LNCaP clone FGC (cell line): ENCODE measurements around the gene NEK9.

Source experiments
- DNase-seq: peaks from one replicate; pipeline ENCODE4 v3.0.0-alpha.2; 2011; ENCODE audit warnings: low read depth
- H3K4me3 ChIP-seq: 2 replicates; pipeline ENCODE4 v1.5.1; 2011; ENCODE audit warnings: mild to moderate bottlenecking, low read depth, low read length, control low read depth
- CTCF ChIP-seq: IDR thresholded peaks from 2 replicates; pipeline ENCODE4 v1.5.1; 2012; ENCODE audit warnings: mild to moderate bottlenecking; ENCODE audit not compliant: control insufficient read depth, insufficient read depth; ENCODE audit errors: extremely low read depth

NEK9 gene

DNA sequence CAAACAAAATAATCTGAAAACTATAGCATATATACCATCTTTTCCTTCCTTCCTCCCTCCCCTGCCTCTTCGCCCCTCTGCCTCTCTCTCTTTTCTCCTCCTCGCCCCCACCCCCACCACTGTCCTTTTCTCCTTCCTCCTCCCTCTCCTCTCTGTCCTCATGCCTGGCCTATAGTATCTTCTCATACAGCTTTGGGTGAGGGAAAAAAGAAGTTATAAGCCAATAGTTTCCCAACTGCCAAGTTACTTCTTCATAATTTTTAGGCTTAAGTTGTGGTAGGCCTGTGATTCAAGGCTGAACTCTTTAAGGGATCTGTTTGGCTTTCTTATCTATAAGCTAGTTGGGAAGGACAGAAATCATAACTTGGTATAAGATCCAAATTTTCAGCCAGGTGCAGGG lies 40.5 kb upstream of the NEK9 start:
- no peak for TF ChIP-seq CTCF
- no peak for DNase-seq
- H3K4me3 ChIP-seq, result no peak overlapping the region

DNA sequence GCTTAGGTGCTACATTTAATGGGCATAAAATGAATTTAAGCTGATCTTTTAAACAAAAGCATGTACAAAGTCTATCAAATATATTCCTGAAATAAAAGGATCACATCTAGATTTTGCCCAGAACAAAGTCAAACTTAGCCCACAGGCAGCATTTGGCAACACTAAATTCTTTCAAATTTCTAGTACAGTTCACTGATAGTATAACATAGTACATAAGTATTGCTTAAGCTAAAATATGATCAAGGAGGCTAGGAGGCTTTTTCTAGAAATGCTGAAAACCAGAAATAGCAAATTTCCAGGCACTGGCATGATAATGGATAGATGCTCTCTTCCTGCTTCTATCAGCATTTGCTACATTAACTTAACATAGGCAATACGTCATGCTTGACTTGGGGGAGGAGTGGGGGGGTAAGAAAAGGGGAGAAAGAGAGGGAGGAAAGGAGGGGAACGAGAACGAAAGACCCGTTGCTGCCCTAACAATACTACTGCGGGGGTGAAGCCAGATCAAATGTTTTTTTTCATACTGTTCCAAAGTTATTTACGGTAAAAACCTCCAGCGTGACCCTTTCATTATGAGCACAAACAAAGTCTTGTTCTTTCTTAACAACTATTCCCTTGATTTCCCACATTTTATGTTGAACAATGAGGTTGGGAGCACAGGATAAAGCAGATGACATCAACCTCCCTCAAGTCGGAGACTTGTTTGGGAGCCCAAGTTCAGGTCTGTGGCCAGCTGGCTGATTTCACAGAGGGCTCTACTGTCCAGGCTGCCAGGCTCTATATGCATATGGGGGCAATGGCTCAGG lies 38.9 kb upstream of the NEK9 start:
- no peak overlapping the region for H3K4me3 ChIP-seq
- no peak for DNase-seq
- TF ChIP-seq CTCF, result no peak

GRCh38 chr14:75164809-75165208 lies 38.0 kb upstream of the NEK9 start:
- no peak for DNase-seq
- no peak for TF ChIP-seq CTCF
- no peak overlapping the region for H3K4me3 ChIP-seq

DNA sequence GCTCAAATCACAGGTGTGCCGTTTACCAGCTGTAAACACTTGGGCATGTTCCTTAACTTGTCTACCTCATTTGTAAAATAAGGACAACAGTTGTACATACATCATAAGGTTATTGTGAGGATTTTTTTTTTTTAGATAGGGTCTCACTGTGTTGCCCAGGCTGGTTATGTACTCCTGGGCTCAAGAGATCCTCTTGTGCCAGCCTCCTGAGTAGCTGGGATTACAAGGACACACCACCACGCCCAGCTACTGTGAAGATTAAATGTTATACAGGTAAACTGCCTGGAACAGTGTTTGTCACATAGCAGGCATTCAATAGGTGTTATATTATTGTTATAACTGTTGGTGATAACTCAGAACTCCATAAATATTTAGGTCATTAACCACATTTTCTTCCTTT lies 36.8 kb upstream of the NEK9 start:
- TF ChIP-seq CTCF, result no peak
- H3K4me3 ChIP-seq, result no peak overlapping the region
- no peak for DNase-seq

- no peak for TF ChIP-seq CTCF
- DNase-seq, result no peak
Measured at GRCh38 chr14:75162631-75163030, 35.8 kb upstream of the NEK9 start.

DNA sequence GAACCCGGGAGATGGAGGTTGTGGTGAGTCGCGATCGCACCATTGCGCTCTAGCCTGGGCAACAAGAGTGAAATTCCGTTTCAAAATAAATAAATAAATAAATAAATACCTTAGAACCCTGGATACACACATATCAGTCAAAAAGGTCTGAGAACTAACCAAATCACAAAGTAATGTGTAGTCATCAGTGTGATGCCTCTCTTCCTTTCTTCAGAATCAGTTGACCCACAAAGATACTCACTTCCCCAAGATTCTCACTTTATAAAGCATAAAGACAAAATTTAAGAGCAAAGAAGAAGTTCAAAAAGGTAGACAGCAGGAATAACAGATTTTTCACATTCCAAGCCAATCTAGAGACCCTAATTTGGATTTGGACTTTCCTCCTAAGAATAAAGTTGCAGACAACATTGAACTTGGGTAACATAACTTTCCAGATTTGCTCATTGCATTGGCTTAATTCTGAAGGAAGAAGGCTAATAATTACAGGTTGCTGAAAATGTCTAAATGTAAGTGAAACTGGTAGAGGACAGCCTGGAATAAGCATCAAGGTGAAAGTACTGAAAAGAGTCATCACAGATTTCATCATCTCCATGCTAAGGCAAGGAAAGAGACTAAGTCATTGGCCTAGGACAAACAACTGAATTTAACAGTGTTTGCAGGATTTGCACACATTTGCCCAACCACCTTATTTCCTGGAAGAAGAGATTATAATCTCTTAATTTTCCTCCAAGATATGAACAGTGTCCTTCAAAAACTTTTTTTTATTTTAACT lies 32.2 kb upstream of the NEK9 start:
- no peak overlapping the region for H3K4me3 ChIP-seq
- DNase-seq, result no peak
- TF ChIP-seq CTCF, result no peak

More at GRCh38 chr14:75162631-75163030, 35.8 kb upstream of the NEK9 start:
- no peak overlapping the region for H3K4me3 ChIP-seq
